ENCODE data around the gene CACNG7.

The CACNG7 gene

GRCh38 chr19:53878776-53879139, 30.3 kb upstream of the CACNG7 start:
- DNase-seq (ENCODE audit: low read depth), result no peak

GRCh38 chr19:53879140-53880081, 29.7 kb upstream of the CACNG7 start:
- peak; percentile 69 for DNase-seq (ENCODE audit: low read depth)

GRCh38 chr19:53880711-53881481, 28.2 kb upstream of the CACNG7 start:
- no peak for DNase-seq (ENCODE audit: low read depth)

- peak; percentile 57 for DNase-seq (ENCODE audit: low read depth)
These were observed 27.3 kb upstream of the CACNG7 start, which contains the start of gene PRKCG for GRCh38 chr19:53881482-53882390. Gene PRKCG (plus strand): TSS chr19:53882197. CDS start chr19:53882495, 298 bp downstream.

- no peak for DNase-seq (ENCODE audit: low read depth)
These were observed 26.6 kb upstream of the CACNG7 start for GRCh38 chr19:53882391-53883050.

GRCh38 chr19:53883231-53883661, 25.8 kb upstream of the CACNG7 start:
- no peak for DNase-seq (ENCODE audit: low read depth)

GRCh38 chr19:53883741-53884140, 25.3 kb upstream of the CACNG7 start:
- DNase-seq (ENCODE audit: low read depth), result no peak

- no peak for DNase-seq (ENCODE audit: low read depth)
These were observed 24.8 kb upstream of the CACNG7 start for GRCh38 chr19:53884256-53884655.

- no peak for DNase-seq (ENCODE audit: low read depth)
These were observed 24.0 kb upstream of the CACNG7 start for GRCh38 chr19:53885036-53885435.

- DNase-seq (ENCODE audit: low read depth), result no peak
These were observed 16.6 kb upstream of the CACNG7 start for GRCh38 chr19:53892301-53892980.

GRCh38 chr19:53892981-53893325, 16.1 kb upstream of the CACNG7 start:
- no peak for DNase-seq (ENCODE audit: low read depth)

GRCh38 chr19:53894707-53895106, 14.4 kb upstream of the CACNG7 start:
- no peak for DNase-seq (ENCODE audit: low read depth)

GRCh38 chr19:53896682-53897081, 12.4 kb upstream of the CACNG7 start:
- no peak for DNase-seq (ENCODE audit: low read depth)

GRCh38 chr19:53897459-53897858, 11.6 kb upstream of the CACNG7 start:
- no peak for DNase-seq (ENCODE audit: low read depth)

- no peak for DNase-seq (ENCODE audit: low read depth)
These were observed 10.9 kb upstream of the CACNG7 start for GRCh38 chr19:53898166-53898565.

GRCh38 chr19:53898636-53899341, 10.3 kb upstream of the CACNG7 start:
- DNase-seq (ENCODE audit: low read depth), result no peak

- no peak for DNase-seq (ENCODE audit: low read depth)
These were observed 8.8 kb upstream of the CACNG7 start for GRCh38 chr19:53900191-53900860.

GRCh38 chr19:53903055-53903680, 5.9 kb upstream of the CACNG7 start:
- DNase-seq (ENCODE audit: low read depth), result no peak

GRCh38 chr19:53904909-53905308, 4.2 kb upstream of the CACNG7 start:
- no peak for DNase-seq (ENCODE audit: low read depth)

Data from activated T-helper 1 cell treated with Interleukin-2 at 50 U/mL for 16 hours (primary cell).